Fibroblast of lung (primary cell): ENCODE results near the gene SORCS2. TPM values are rescaled to one million over a fixed set of nuclear protein-coding genes. Genes with fewer than 3 reads are reported as not detected.
A peak's percentile ranks its signal among the peaks of the same experiment; 100 is the strongest.

Experiments used
- DNase-seq, 2 donors: peaks; one replicate each; pipeline versions ENCODE4 v3.0.0 to v3.0.0-alpha.2; 2010; ENCODE audit warnings: low read depth in 2 of 2
- H2AFZ ChIP-seq: 2 replicates; pipeline ENCODE4 v1.5.1; 2012; ENCODE audit warnings: low read length, control low read depth, inconsistent platforms
- H3K27ac ChIP-seq: 2 replicates; pipeline ENCODE4 v1.5.1; 2011; ENCODE audit warnings: low read length, control low read depth; ENCODE audit not compliant: insufficient read depth
- H3K27me3 ChIP-seq: 2 replicates; pipeline ENCODE4 v1.5.1; 2011; ENCODE audit warnings: mild to moderate bottlenecking, low read length; ENCODE audit not compliant: control insufficient read depth, insufficient read depth
- H3K36me3 ChIP-seq: 2 replicates; pipeline ENCODE4 v1.5.1; 2011; ENCODE audit warnings: low read length; ENCODE audit not compliant: control insufficient read depth, insufficient read depth
- H3K4me1 ChIP-seq: 2 replicates; pipeline ENCODE4 v1.5.1; 2011; ENCODE audit warnings: low read length; ENCODE audit not compliant: control insufficient read depth, insufficient read depth; ENCODE audit errors: extremely low read depth
- H3K4me2 ChIP-seq: 2 replicates; pipeline ENCODE4 v1.5.1; 2011; ENCODE audit warnings: low read length, control low read depth; ENCODE audit not compliant: insufficient read depth; ENCODE audit errors: extremely low read depth
- H3K4me3 ChIP-seq, 4 experiments: fragments of 200-600 bp in 1 of 4; sonication (generic) in 1 of 4; replicated peaks in 1 of 4; 2 replicates each; pipeline ENCODE4 v1.5.1; 2011 to 2016; ENCODE audit warnings: low read length in 4 of 4, low read depth in 3 of 4, mild to moderate bottlenecking in 3 of 4, control low read depth in 2 of 4, inconsistent platforms in 1 of 4, mixed read lengths in 1 of 4; ENCODE audit not compliant: insufficient read depth in 1 of 4; ENCODE audit errors: control extremely low read depth in 1 of 4
- H3K79me2 ChIP-seq: 2 replicates; pipeline ENCODE4 v1.5.1; 2012; ENCODE audit warnings: mild to moderate bottlenecking, low read length, inconsistent platforms; ENCODE audit not compliant: control insufficient read depth, insufficient read depth
- H3K9ac ChIP-seq: 2 replicates; pipeline ENCODE4 v1.5.1; 2011; ENCODE audit warnings: mild to moderate bottlenecking, low read length, control low read depth; ENCODE audit not compliant: insufficient read depth
- H3K9me3 ChIP-seq: 2 replicates; pipeline ENCODE4 v1.5.1; 2012; ENCODE audit warnings: low read depth, low read length; ENCODE audit not compliant: control insufficient read depth, insufficient read depth
- H4K20me1 ChIP-seq: 2 replicates; pipeline ENCODE4 v1.5.1; 2011; ENCODE audit warnings: low read length; ENCODE audit not compliant: control insufficient read depth, insufficient read depth; ENCODE audit errors: extremely low read depth
- CTCF ChIP-seq, 2 donors: IDR thresholded peaks in 1 of 2; conservative IDR thresholded peaks in 1 of 2; 1 replicate in 1 of 2; 2 replicates in 1 of 2; pipeline ENCODE4 v1.5.1; 2011 to 2012; ENCODE audit warnings: low read length in 2 of 2, control low read depth in 1 of 2, inconsistent platforms in 1 of 2, low read depth in 1 of 2, mild to moderate bottlenecking in 1 of 2
- EZH2 ChIP-seq: IDR thresholded peaks from 2 replicates; pipeline ENCODE4 v1.5.1; 2012; ENCODE audit warnings: low read length, control low read depth, mild to moderate bottlenecking; ENCODE audit errors: missing control alignments
- polyA plus RNA-seq, 2 donors: library from polyadenylated mRNA; depleted of rRNA in 1 of 2; stranded (reverse) in 1 of 2; unstranded in 1 of 2; fragments of >200 nt; gene quantifications; 2 replicates each; pipeline ENCODE4 v1.2.1, GENCODE V29; 2011 to 2012; ENCODE audit warnings: missing spikeins in 1 of 2
- total RNA-seq: library from RNA; depleted of rRNA; stranded (reverse); fragments of >200 nt; gene quantifications from 2 replicates; pipeline ENCODE4 v1.2.1, GENCODE V29; 2014

The SORCS2 gene
- total and polyA plus RNA-seq, 2 donors (not counting 1 experiment from before 2014, with no cell fraction given) = 0.17 to 0.41 TPM

- peak in 1 of 2 donors; percentile 21 for DNase-seq
- no peak overlapping the region for H3K4me3 ChIP-seq
- no peak overlapping the region for H3K4me2 ChIP-seq
- no peaks in the 10 kb centered on the region for H4K20me1 ChIP-seq
- no peaks in the 10 kb centered on the region for H3K27me3 ChIP-seq
- no peaks in the 10 kb centered on the region for H3K4me1 ChIP-seq
- H3K36me3 ChIP-seq = no peaks in the 10 kb centered on the region
- H3K27ac ChIP-seq = no peak overlapping the region
- TF ChIP-seq EZH2 = no peak
- TF ChIP-seq CTCF (conservative IDR thresholded peaks at IDR 0.05 in 1 of 2, IDR thresholded peaks at IDR 0.05 in 1 of 2; ENCODE audit: low read depth in 1 of 2, low read length in 2 of 2) = no peak
- H2AFZ ChIP-seq = no peak overlapping the region
- no peaks in the 10 kb centered on the region for H3K79me2 ChIP-seq
- no peaks in the 10 kb centered on the region for H3K9me3 ChIP-seq
- no peak overlapping the region for H3K9ac ChIP-seq
Measured at GRCh38 chr4:7673121-7673520, 480.8 kb downstream of the SORCS2 start.

- Histone ChIP-seq H3K4me1 (no peaks in the 10 kb centered on the region), H3K4me2 (no peak overlapping the region), H3K27ac (no peak overlapping the region), H3K27me3 (no peaks in the 10 kb centered on the region), H3K36me3 (no peaks in the 10 kb centered on the region), H3K9me3 (no peaks in the 10 kb centered on the region), H3K79me2 (no peaks in the 10 kb centered on the region), H3K9ac (no peak overlapping the region), H2AFZ (no peak overlapping the region), H3K4me3 (no peak overlapping the region), H4K20me1 (no peaks in the 10 kb centered on the region)
- TF ChIP-seq EZH2 (no peak), CTCF (conservative IDR thresholded peaks at IDR 0.05 in 1 of 2, IDR thresholded peaks at IDR 0.05 in 1 of 2; ENCODE audit: low read depth in 1 of 2, low read length in 2 of 2) (no peak)
- no peak for DNase-seq
Measured at GRCh38 chr4:7674706-7675105, 482.4 kb downstream of the SORCS2 start.

GRCh38 chr4:7675136-7675535, 482.8 kb downstream of the SORCS2 start:
- Histone ChIP-seq H3K9me3 (no peaks in the 10 kb centered on the region), H3K4me3 (no peak overlapping the region), H3K9ac (no peak overlapping the region), H4K20me1 (no peaks in the 10 kb centered on the region), H3K27ac (no peak overlapping the region), H3K27me3 (no peaks in the 10 kb centered on the region), H2AFZ (no peak overlapping the region), H3K4me1 (no peaks in the 10 kb centered on the region), H3K79me2 (no peaks in the 10 kb centered on the region), H3K36me3 (no peaks in the 10 kb centered on the region), H3K4me2 (no peak overlapping the region)
- TF ChIP-seq EZH2 (no peak), CTCF (conservative IDR thresholded peaks at IDR 0.05 in 1 of 2, IDR thresholded peaks at IDR 0.05 in 1 of 2; ENCODE audit: low read depth in 1 of 2, low read length in 2 of 2) (no peak)
- DNase-seq = no peak
